Renal cortical epithelial cell (primary cell): ENCODE measurements around the gene DAGLB. TPM values are rescaled to one million over a fixed set of nuclear protein-coding genes. Genes with fewer than 3 reads are reported as not detected.
"Not testable (repeated sequence)": the region's sequence is repeated elsewhere in the genome, so short reads cannot be mapped to it uniquely, and the experiment has no call there.

Experiments
- DNase-seq: peaks from one replicate; pipeline ENCODE4 v3.0.0-alpha.2; 2011; ENCODE audit warnings: low read depth
- total RNA-seq: library from RNA; depleted of rRNA; stranded (reverse); fragments of >200 nt; gene quantifications from 2 replicates; pipeline ENCODE4 v1.2.3, GENCODE V29; 2014

The DAGLB gene
- total RNA-seq, 1 donor from 2014 or later, result 36.7 TPM

DNA sequence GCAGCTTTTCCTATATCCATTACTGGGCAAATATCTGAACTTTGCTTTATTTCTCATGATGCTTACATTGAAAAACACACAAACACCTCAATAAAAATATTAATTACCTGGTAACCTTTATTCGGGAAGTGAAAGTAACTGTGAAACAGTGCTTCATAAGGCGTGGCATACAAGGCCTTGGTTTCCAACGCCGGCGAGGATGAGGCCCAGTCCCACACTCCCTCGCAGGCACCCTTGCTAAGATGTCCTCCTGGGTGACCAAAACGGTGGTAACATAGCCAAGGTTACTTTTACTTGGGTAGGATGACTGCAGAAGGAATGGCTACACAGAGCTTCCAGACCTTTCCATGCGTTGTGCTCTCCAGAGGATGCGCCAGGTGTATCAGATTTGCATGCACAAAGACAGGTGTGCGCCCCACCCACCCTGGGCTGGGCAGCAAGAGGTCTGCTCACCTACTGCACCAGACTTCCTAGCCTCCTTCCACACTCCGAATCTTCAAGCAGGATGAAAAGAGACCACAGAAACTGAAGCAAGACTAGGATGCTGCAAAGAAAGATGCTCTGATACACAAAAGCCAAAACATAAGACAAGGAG, 13.3 kb upstream of the DAGLB start:
- DNase-seq, result no peak

DNA sequence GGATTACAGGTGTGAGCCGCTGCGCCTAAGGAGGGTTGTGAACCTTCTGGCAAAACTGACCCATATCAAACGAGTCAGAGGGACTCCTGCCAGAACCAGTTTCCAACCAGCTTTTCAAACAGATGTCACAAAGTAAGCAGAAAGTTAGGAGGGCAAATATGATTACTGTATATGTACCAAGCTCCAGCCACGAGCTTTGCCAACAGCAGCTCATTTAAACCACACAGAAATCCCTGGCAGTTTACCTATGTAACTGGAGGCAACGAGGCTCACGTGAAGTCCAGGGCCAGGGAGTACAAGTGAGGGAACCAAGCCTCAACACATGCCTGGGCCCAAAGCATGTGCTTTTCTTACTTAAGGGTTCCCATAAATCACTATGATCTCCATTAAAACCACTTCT, 12.5 kb upstream of the DAGLB start:
- no peak for DNase-seq

DNA sequence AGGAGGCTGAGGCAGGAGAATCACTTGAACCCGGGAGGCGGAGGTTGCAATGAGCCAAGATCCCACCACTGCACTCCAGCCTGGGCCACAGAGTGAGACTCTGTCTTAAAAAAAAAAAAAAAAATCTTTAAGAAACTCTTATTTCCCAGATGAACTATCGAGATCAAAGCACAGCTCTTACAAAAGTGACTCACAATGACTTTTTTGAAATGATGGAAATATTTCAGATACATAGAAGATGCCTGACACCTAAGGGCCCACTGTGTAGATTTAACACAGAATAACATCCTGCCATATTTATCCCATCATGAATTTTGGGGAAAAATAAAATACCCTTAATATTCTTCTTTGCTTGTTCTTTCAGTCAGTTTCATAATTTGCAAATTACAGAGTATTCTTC, 10.9 kb upstream of the DAGLB start:
- DNase-seq, result not testable (repeated sequence)

DNA sequence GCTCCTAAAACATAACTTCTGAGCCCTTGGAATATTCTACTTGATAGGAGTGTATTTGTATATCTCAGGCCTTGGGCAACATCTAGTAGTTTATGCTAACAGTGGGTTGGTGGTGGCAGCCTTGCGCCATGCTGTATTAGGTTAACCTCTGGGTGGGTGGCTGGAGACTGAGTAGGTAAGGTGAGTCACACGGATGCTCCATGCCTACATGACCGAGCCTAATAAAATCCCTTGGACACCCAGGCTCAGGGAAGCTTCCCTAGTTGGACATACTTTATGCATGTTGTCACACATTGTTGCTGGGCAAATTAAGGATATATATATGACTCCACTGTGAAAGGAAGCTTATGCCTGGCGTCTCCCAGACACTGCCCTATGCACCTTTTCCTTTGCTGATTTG, 6.0 kb upstream of the DAGLB start:
- DNase-seq, result peak; percentile 86

DNA sequence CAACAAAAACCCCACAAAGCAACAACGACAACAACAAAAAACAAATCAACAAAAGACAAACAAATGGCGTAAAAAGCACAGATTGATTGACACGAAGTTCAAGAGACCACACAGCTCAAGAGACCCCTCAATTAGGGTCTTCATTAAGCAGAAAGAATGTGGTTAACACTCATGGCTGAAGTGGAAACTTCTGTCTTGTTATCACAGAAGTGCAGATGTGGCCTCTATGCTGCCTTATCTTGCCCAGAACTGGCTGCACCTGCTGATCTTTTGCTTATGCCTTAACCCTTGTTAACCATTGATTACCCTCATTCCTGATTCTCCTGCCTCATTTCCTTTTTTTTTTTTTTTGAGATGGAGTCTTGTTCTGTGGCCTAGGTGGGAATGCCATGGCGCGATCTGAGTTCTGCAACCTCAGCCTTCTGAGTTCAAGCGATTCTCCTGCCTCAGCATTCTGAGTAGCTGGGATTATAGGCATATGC, 3.5 kb upstream of the DAGLB start:
- no peak for DNase-seq

DNA sequence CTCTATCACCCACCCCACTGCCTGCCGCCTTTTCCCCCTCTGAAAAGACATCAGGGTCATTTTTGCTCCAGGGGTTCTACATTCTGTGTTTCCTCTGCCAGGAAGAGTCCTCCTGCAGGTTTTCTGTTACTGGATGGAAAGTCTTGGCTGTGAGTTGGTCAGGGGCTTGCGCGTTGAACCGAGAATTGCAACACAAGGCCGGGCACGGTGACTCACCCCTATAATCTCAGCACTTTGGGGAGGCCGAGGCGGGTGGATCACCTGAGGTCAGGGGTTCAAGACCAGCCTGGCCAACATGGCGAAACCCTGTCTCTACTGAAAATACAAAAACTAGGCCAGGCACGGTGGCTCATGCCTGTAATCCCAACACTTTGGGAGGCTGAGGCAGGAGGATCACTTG, 2.8 kb upstream of the DAGLB start:
- not testable (repeated sequence) for DNase-seq

DNA sequence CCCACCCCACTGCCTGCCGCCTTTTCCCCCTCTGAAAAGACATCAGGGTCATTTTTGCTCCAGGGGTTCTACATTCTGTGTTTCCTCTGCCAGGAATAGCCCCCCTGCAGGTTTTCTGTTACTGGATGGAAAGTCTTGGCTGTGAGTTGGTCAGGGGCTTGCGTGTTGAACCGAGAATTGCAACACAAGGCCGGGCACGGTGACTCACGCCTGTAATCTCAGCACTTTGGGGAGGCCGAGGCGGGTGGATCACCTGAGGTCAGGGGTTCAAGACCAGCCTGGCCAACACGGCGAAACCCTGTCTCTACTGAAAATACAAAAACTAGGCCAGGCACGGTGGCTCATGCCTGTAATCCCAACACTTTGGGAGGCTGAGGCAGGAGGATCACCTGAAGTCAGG, 2.1 kb upstream of the DAGLB start:
- DNase-seq, result not testable (repeated sequence)

DNA sequence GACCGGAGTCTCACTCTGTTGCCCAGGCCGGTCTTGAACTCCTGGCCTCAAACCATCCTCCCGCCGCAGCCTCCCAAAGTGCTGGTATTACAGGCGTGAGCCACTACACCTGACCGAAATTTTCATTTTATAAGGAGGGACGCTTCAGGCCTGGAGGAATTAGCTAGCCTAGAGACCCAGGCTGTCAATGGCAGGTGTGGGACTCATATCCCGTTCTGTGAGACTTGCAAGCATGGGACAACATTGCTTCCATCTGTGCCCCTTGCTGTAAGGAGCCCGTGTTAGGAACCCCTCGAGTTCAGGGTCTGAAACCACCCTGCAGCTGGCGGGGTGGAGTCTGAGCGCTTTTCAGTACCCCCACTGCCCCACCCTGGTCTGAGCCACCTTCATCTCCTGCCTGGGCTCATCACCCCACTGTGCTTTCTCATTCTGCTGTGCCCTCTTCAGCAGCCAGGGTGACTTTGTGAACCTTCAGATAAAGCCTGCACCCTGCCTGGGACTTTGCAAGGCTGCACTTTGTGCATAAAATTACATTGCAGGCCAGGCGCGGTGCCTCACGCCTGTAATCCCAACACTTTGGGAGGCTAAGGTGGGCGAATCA, 1.3 kb upstream of the DAGLB start:
- DNase-seq, result no peak

DNA sequence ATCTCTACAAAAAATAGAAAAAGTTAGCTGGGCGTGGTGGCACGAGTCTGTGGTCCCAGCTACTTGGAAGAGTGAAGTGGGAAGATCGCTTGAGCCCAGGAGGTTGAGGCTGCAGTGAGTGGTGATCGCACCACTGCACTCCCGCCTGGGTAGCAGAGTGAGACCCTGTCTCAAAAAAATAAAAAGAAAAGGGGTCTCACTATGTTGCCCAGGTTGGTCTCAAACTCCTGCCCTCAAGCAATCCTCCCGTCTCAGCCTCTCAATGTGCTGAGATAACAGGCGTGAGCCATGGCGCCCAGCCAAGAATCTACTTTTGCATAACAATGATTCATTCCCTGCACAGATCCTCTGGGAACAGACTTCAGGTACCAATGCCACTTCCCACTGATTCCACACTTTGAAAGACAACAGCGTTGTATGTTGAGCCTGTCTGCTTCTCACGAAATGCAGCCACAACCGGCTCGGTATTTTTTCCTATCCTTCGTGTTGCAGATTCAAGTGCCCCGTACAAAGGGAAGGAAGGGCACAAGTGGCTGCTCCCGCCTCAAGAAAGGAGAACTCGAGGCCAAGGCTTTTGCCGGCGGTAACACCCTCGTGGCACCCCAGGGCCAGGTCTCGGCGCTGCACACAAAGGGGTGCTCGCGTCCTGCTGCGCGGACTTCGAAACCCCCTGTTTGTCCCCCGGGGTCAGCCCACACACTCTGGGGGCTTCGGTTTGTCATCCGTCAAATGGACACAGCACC, 745 bp downstream of the DAGLB start:
- DNase-seq, result peak; percentile 89

DNA sequence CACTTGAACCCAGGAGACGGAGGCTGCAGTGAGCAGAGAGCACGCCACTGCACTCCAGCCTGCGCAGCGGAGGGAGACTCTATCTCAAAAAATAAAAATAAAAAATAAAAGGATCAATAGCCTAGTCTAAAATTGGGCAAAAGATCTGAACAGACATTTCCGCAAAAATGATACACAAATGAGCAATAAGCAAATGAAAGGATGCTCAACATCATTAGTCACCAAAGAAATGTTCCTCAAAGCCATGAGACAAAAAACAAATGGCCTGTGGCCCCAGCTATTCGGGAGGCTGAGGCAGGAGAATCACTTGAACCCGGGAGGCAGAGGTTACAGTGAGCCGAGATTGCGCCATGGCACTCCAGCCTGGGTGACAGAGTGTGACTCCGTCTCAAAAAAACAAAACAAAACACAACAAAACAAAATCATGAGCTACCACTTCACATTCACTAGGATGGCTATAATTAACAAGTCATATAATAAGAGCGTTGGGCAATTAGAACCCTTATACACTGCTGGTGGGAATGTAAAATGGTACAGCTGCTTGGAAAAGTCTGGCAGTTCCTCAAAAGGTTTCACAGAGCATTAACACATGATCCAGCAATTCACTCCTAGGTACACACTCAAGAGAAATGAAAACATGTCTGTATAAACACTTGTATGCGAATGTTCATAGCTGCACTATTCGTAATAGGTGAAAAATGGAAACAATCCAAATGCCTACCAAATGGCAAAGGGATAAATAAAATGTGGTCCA, 3.1 kb downstream of the DAGLB start:
- DNase-seq, result no peak

DNA sequence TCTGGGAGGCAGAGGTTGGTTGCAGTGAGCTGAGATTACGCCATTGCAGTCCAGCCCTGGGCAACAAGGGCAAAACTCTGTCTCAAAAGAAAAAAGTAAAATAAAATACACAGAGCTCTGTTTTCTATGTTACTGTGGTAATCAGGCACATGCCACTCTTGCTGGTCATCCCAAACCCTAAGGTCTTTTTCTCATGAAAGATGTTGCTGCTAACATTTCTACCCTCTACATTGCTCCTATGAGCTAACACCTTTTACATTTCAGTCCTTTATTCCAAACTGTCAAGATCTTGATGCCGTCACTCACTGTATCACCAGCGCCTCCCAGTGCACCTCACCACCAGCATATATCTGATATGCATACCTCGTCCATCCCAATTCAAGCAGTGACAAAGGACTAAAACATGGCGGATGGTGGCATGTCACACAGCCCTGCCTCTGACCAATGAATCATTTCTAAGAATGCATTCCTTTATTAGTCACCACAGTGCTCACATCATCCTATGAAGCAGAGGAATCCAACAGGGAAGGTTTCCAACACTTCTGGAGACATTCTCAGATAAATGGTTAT, 4.3 kb downstream of the DAGLB start:
- DNase-seq, result peak; percentile 90

DNA sequence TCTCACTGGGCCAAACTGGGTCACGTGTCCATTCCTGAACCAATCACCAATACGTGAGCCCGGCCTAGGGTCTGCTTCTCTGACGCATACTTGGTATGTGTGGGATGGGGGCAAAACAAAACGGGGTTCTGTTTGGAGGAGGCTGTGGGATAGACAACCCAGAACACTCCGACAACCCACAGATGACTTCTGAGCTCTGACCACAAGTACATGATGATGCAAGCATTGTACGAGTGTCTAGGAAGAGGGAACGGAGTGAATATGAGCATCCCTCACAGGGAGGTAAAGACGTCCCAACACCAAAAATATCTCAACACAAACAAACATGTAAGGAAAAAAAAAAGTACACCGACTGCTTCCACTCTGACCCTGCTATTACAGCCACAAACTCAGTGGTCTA, 5.6 kb downstream of the DAGLB start:
- DNase-seq, result no peak

DNA sequence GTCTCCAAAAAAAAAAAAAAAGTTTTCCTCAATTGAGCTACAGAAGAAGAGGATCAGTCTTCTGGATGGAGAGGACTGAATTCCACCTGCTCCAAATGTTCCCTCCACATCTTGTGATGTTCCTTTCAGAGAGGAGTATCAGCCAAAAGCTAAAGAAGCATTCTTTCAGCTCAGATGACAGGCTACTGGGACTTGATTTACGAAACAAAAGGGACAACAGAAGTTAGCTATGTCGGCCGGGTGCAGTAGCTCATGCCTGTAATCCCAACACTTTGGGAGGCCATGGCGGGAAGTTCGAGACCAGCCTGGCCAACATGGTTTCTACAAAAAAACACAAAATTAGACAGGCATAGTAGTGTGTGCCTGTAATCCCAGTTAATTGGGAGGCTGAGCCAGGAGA, 7.4 kb downstream of the DAGLB start:
- DNase-seq, result no peak

DNA sequence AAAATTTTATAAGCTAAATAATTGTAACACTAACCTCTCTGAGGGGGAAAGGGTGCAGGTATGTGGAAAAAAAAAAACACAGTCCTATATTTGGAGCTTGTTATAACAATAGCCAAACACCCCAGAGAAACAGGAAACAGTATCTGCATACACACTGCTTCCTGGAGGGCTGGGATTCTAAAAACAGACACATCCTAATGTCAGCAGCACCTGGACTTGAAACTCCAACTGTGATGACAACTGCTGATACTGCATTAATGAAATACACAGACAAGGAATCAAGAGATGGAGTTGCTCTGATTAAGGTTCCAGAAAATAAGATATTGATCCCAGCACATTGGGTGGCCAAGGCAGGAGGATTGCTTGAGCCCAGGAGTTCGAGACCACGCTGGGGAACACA, 9.3 kb downstream of the DAGLB start:
- DNase-seq, result no peak

DNA sequence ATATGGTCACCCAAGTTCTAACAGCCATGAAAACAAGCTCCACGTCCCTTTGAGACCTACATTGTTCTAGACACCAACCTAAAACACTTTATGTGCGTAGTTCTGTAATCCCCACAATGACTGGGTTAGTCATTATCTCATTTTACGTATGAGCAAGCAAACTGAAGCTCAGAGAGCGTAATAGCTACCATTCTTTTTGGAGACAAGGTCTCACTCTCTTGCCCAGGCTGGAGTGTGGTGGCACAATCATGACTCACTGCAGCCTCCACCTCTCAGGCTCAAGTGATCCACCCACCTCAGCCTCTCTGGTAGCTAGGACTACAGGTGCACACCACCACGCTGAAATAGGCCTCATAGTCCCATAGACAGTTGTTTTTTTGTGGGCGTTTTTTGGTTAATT, 10.5 kb downstream of the DAGLB start:
- DNase-seq, result peak; percentile 19

DNA sequence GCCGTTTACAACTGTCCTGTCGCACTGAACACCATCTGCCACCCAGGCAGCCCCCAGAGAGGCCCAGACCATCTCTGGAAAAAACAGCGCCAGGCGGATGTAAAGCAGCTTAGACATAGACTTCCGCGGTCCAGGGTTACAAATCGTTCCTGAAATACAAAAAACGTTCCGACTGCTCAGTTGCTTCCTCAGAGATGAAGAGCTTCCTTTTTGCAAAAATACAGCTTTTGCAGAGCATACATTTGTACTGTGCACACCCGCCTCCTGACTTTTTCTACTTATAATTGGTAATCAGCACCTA, 11.4 kb downstream of the DAGLB start:
- no peak for DNase-seq

DNA sequence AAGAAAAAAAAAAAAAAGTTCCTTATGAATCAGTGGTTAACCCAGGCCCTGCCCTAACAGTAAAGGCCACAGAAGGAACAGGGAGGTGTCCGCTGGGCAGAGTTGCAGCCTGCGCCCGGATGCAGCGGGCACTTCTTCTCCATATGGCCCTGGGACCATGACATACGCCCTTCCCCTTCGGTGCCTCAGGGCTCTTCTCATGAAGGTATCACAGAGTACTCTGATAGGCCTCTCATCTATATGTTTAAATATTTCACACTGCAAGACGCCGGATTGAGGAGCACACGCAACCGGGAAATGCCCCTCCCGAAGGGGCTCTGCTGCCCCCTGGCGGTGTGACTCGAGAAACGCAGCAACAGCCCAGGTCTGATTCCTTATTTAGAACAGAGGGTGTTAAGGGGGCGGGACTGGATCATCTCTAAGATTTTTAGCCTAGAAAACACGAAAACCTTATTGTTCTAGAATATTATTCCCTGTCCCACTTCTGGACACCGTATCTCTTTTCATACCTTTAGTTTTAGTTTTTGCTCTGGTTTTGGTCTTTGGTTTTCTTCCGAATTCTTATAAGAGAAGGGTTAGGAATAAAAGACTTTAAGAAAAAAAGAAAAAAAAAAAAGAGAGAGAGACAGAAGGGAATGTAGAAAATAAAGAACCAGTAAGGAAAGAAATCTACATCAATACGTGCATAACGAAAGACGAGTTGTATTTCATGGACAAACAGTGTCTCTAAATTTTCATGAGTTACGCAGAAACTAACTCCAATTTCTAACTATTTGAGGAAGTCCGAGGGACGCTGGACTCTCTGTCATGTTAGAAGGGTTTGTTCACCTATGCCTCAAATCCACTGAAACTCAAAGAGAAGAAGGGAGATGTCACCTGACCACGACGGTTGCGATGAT, 12.0 kb downstream of the DAGLB start:
- DNase-seq, result peak; percentile 56

DNA sequence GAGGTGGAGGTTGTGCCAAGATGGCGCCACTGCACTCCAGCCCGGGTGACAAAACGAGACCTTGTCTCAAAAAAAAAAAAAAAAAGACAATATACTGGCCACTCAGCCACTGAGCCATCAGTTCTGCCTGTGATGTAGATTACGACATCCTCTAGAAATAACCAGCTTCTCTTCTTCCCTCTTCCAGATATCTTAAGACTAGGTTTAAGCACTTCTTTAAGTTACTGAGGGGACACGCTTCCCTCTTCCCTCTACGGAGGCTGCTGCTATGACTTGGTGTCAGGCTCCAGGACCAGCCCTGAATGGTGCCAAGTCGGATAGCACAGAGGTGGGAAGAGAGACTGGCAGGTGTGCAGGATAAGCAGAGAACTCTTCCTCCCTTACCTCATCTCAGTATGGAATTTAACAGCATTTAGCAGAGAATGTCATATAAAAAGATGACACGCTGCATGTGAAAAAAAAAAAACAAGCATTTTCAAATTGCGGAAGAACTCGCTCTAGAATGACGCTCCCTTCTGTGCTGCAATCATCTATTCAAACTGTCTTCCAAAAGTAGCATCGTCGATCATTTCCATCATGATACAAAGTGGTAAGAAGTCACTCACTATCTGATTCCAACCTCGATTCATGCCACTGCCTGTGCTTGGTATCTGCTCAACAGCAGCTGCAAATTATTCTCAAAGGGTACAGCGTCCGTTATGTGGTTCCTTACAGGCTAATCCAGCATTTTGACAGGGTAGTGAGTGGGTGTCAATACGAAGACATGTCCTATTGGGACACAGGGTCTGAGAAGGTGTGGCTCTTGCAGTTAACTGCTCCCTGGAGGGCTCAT, 13.8 kb downstream of the DAGLB start:
- no peak for DNase-seq

DNA sequence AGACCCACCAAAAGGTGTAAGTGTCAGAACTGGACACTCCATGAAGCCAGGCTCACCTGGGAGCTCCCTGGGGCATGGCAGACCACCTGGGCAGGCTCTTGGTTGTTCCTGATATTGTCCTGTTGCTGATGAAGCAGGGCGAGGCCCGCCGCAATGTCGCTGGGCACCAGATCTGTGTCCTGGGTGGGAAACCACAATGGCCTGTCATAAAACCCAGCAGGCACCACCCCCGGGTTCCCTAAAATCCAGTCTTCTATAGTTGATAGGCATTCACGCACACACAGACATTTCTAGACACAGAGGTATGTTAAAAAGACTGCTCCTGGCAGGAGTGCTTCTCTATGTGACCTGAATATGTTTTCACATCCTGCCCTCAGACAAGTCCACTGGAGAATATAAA, 15.0 kb downstream of the DAGLB start:
- no peak for DNase-seq

DNA sequence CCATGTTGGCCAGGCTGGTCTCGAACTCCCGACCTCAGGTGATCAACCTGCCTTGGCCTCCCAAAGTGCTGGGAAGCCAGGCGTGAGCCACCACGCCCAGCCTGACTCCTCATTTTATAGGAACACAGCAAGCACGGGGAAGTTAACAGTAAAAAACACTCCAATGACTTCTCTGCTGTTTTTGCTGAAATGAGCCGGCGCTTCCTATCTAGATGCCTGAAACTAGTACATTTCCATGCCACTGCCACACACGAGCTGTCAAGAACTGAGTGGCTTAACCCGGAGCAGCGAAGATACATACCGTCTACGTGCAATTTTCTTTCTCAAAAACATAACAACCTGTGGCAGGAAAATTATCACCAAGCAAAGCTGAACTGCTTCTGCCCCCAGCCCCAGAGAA, 16.8 kb downstream of the DAGLB start:
- no peak for DNase-seq
